ENCODE data around the gene GP5.
A peak's percentile ranks its signal among the peaks of the same experiment; 100 is the strongest.

Gene GP5

GRCh38 chr3:194399166-194399565 lies at the start of gene GP5:
TSS of gene GP5 (minus strand) at chr3:194399266. CDS start at chr3:194398282, 984 bp downstream.
- Mint-ChIP-seq H3K9me3 (ENCODE audit: low read depth) (no peaks in the 10 kb centered on the region), H3K36me3 (no peaks in the 10 kb centered on the region)

DNA sequence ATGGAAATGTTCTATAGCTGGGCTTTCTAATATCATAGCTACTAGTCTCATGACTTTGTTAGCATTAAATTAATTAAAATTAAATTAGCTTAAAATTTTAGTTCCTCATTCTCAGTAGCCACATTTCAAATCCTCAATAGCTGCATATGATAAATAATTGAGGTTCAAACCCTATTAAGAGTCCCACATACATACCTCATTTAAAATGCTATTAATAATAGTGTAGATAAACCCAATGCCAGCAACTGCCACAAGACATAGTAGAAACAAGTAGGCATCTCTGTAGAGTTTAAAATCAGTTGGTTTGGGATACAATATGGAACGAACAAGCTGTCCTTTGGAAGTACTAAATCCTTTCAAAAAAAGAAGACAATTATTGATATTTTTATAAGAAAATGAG lies 48.6 kb upstream of the GP5 start:
- H3K36me3 Mint-ChIP-seq = peaks cover 13% of the 10 kb centered on the region
- no peak overlapping the region for H3K27ac Mint-ChIP-seq
- H3K27me3 Mint-ChIP-seq = no peaks in the 10 kb centered on the region
- H3K9me3 Mint-ChIP-seq (ENCODE audit: low read depth) = no peaks in the 10 kb centered on the region
- H3K4me1 Mint-ChIP-seq (ENCODE audit: low read depth) = peaks cover 5% of the 10 kb centered on the region
- no peak overlapping the region for H3K4me3 Mint-ChIP-seq

More at GRCh38 chr3:194399166-194399565, at the start of gene GP5:
- peaks cover 53% of the 10 kb centered on the region for H3K4me1 Mint-ChIP-seq (ENCODE audit: low read depth)
- peak within 1 kb of the TSS; percentile 64 for H3K27ac Mint-ChIP-seq
- peak within 1 kb of the TSS; percentile 86 for H3K4me3 Mint-ChIP-seq
- H3K27me3 Mint-ChIP-seq = no peaks in the 10 kb centered on the region

DNA sequence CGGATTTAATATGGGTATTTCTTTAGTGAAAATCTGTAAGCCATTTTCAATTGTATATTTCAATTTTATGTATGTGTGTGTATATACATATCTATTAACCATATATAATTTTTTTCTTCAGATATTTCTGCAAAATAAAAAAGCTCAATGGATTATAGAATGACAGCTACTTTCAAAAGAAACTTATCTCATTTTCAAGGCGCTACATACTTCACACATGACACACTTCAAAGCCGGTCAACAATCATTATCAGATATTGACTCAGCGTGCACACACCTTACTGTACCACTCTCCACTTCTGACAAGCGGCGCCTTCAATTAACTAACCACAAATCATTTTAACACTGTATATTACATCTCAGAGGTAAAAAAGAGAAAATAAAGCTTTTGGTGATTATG lies 48.1 kb upstream of the GP5 start:
- H3K4me1 Mint-ChIP-seq (ENCODE audit: low read depth) = peaks cover 5% of the 10 kb centered on the region
- H3K27ac Mint-ChIP-seq = no peak overlapping the region
- H3K27me3 Mint-ChIP-seq = no peaks in the 10 kb centered on the region
- H3K36me3 Mint-ChIP-seq = peaks cover 11% of the 10 kb centered on the region
- H3K9me3 Mint-ChIP-seq (ENCODE audit: low read depth) = no peaks in the 10 kb centered on the region
- H3K4me3 Mint-ChIP-seq = no peak overlapping the region

DNA sequence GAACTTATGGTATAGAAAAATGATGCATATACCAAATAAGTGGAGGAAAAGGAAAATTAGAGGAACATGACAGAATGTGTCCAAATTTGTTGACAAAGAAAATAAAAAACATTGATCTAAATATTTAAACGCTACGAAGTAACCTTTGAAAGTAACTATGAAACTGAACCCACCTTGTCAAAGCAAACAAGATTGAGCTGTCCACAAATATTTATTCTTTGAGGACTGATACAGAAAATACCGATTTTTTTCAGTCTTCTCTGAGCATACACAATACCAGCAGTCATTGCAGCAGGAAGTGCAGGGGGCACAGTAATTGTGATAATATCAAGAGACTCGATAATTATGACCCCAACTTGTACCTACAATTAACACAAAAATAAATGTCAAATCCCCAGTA lies 47.7 kb upstream of the GP5 start:
- peaks cover 9% of the 10 kb centered on the region for H3K36me3 Mint-ChIP-seq
- H3K27ac Mint-ChIP-seq = no peak overlapping the region
- no peaks in the 10 kb centered on the region for H3K27me3 Mint-ChIP-seq
- H3K4me3 Mint-ChIP-seq = no peak overlapping the region
- no peaks in the 10 kb centered on the region for H3K9me3 Mint-ChIP-seq (ENCODE audit: low read depth)
- H3K4me1 Mint-ChIP-seq (ENCODE audit: low read depth) = peaks cover 5% of the 10 kb centered on the region

DNA sequence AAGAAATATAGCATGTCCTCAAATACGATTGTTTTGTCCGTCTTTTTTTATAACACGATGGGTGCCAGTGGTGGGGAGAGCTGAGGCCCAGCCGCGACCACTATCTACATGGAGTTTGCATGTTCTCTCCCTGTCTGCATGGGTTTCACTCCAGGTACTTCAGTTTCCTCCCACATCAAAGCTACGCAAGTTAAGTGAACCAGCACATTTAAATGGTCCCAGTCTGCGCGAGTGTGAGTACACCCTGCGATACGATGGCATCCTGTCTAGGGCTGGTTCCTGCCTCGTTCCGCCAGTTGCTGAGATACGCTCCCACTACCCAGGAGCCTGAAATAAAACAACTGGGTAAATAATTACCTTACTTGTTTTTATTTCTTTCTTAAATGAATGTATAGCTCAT lies 47.1 kb upstream of the GP5 start:
- Mint-ChIP-seq H3K4me1 (ENCODE audit: low read depth) (peaks cover 5% of the 10 kb centered on the region), H3K27me3 (no peaks in the 10 kb centered on the region), H3K4me3 (no peak overlapping the region), H3K36me3 (peaks cover 4% of the 10 kb centered on the region), H3K27ac (no peak overlapping the region), H3K9me3 (ENCODE audit: low read depth) (no peaks in the 10 kb centered on the region)

GRCh38 chr3:194443901-194444300 lies 44.8 kb upstream of the GP5 start:
- H3K9me3 Mint-ChIP-seq (ENCODE audit: low read depth) = no peaks in the 10 kb centered on the region
- H3K27me3 Mint-ChIP-seq = no peaks in the 10 kb centered on the region
- peaks cover 5% of the 10 kb centered on the region for H3K36me3 Mint-ChIP-seq
- peaks cover 5% of the 10 kb centered on the region for H3K4me1 Mint-ChIP-seq (ENCODE audit: low read depth)
- no peak overlapping the region for H3K27ac Mint-ChIP-seq
- no peak overlapping the region for H3K4me3 Mint-ChIP-seq

DNA sequence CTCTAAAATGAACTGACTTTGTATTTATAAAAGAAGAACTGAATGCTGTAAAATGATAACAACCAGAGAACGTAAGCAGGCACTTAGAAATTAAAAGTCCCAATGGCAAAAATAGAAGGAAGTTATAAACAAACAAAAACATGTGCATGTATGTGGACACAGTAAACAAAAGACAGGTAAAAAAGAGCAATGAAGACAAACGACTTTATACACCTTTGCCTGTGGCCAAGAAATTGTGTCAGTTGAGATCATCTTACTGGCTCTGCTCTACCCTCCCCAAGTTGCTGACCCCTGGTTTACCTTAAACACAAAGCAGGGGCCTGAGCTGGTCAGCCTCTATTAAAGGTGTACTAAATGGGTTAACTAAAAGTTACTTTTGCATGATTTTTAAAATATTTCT lies 41.7 kb upstream of the GP5 start:
- Mint-ChIP-seq H3K4me1 (ENCODE audit: low read depth) (no peaks in the 10 kb centered on the region), H3K27me3 (no peaks in the 10 kb centered on the region), H3K36me3 (peaks cover 8% of the 10 kb centered on the region), H3K27ac (no peak overlapping the region), H3K4me3 (no peak overlapping the region), H3K9me3 (ENCODE audit: low read depth) (no peaks in the 10 kb centered on the region)

GRCh38 chr3:194439881-194440550 lies 41.0 kb upstream of the GP5 start:
- Mint-ChIP-seq H3K9me3 (ENCODE audit: low read depth) (no peaks in the 10 kb centered on the region), H3K36me3 (peaks cover 11% of the 10 kb centered on the region), H3K4me3 (no peak overlapping the region), H3K27ac (no peak overlapping the region), H3K27me3 (no peaks in the 10 kb centered on the region), H3K4me1 (ENCODE audit: low read depth) (no peaks in the 10 kb centered on the region)

DNA sequence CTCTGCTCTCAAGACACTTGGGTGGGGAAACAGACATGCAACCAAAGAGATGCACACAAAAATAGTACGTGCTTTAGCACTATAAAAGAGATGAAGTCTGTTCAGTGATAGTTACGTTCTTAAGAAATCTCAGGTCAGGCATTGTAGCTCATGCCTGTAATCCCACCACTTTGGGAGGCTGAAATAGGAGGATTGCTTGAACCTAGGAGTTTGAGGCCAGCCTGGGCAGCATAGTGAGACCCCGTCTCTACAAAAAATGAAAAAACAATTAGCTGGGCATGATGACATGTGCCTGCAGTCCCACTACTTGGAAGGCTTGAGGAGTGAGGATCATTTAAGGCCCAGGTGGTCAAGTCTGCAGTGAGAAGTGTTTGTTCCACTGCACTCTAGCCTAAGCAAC lies 35.4 kb upstream of the GP5 start:
- no peaks in the 10 kb centered on the region for H3K27me3 Mint-ChIP-seq
- H3K4me1 Mint-ChIP-seq (ENCODE audit: low read depth) = no peaks in the 10 kb centered on the region
- no peak overlapping the region for H3K4me3 Mint-ChIP-seq
- H3K36me3 Mint-ChIP-seq = peaks cover 16% of the 10 kb centered on the region
- no peaks in the 10 kb centered on the region for H3K9me3 Mint-ChIP-seq (ENCODE audit: low read depth)
- no peak overlapping the region for H3K27ac Mint-ChIP-seq

DNA sequence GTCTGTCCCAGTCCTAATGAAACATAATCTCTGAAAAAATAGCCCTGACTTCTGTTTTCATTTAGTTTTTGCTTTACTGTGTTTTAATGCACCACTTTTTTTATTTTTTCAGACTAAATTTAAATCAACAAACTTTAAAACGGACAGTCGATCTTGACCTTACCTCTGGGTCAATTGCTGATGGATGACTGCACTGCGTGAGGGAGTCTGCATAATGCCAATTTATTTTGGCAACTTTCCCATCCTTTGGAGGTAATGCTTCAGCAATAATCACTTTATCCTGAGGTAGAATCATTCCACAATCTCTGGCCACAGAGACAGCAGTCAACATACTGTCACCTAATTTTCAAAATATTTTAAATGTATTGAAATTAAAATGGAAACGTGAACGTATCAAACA lies 32.5 kb upstream of the GP5 start:
- no peak overlapping the region for H3K4me3 Mint-ChIP-seq
- H3K27me3 Mint-ChIP-seq = no peaks in the 10 kb centered on the region
- H3K9me3 Mint-ChIP-seq (ENCODE audit: low read depth) = no peaks in the 10 kb centered on the region
- H3K27ac Mint-ChIP-seq = no peak overlapping the region
- H3K36me3 Mint-ChIP-seq = peaks cover 15% of the 10 kb centered on the region
- no peaks in the 10 kb centered on the region for H3K4me1 Mint-ChIP-seq (ENCODE audit: low read depth)

- peaks cover 12% of the 10 kb centered on the region for H3K36me3 Mint-ChIP-seq
- no peak overlapping the region for H3K4me3 Mint-ChIP-seq
- no peaks in the 10 kb centered on the region for H3K27me3 Mint-ChIP-seq
Measured at GRCh38 chr3:194425399-194425798, 26.3 kb upstream of the GP5 start.

DNA sequence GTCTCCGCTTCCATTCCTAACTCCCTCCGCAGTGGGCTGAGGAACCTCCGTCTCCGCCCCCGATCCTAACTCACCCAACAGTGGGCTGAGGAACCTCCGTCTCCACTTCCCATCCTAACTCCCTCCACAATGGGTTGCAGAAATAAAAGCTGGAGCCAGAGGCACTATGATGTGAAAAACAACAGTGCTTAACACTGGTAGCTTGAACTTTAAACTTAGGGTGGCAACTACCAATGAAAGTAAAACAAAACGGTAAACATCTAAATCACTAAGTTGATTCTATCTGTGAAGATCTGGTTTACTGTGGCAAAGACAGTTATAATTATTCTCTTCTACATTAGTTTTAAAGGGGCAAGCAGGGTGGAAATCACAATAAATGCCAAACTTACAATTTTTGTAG lies 25.9 kb upstream of the GP5 start:
- no peaks in the 10 kb centered on the region for H3K9me3 Mint-ChIP-seq (ENCODE audit: low read depth)
- no peak overlapping the region for H3K4me3 Mint-ChIP-seq
- no peaks in the 10 kb centered on the region for H3K4me1 Mint-ChIP-seq (ENCODE audit: low read depth)
- H3K36me3 Mint-ChIP-seq = peaks cover 12% of the 10 kb centered on the region
- H3K27me3 Mint-ChIP-seq = no peaks in the 10 kb centered on the region
- H3K27ac Mint-ChIP-seq = no peak overlapping the region

More at GRCh38 chr3:194425399-194425798, 26.3 kb upstream of the GP5 start:
- no peaks in the 10 kb centered on the region for H3K9me3 Mint-ChIP-seq (ENCODE audit: low read depth)
- no peaks in the 10 kb centered on the region for H3K4me1 Mint-ChIP-seq (ENCODE audit: low read depth)
- no peak overlapping the region for H3K27ac Mint-ChIP-seq

- H3K4me3 Mint-ChIP-seq = no peak overlapping the region
- peaks cover 10% of the 10 kb centered on the region for H3K36me3 Mint-ChIP-seq
- H3K27ac Mint-ChIP-seq = no peak overlapping the region
- H3K27me3 Mint-ChIP-seq = no peaks in the 10 kb centered on the region
- no peaks in the 10 kb centered on the region for H3K9me3 Mint-ChIP-seq (ENCODE audit: low read depth)
- H3K4me1 Mint-ChIP-seq (ENCODE audit: low read depth) = no peaks in the 10 kb centered on the region
Measured at GRCh38 chr3:194424373-194424772, 25.3 kb upstream of the GP5 start.

DNA sequence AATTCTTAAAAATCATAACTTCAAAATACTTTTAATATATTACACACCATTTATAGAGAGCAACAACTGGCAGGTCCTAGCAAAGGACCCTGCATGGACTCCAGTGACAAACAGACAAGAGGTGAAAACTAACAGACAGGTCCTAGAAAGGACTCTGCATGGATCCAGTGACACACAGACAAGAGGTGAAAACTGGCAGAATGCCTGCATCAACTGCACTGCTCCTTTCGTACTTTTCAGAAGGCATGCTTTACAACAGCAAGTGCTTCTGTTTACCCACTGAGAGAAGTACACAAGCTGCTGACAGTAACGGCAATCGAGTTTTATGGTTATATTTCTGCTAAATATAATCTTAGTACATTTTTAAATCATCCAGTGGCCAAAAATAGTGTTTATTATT lies 24.3 kb upstream of the GP5 start:
- Mint-ChIP-seq H3K27me3 (no peaks in the 10 kb centered on the region), H3K4me1 (ENCODE audit: low read depth) (no peaks in the 10 kb centered on the region), H3K36me3 (peaks cover 12% of the 10 kb centered on the region), H3K27ac (no peak overlapping the region), H3K9me3 (ENCODE audit: low read depth) (no peaks in the 10 kb centered on the region), H3K4me3 (no peak overlapping the region)

DNA sequence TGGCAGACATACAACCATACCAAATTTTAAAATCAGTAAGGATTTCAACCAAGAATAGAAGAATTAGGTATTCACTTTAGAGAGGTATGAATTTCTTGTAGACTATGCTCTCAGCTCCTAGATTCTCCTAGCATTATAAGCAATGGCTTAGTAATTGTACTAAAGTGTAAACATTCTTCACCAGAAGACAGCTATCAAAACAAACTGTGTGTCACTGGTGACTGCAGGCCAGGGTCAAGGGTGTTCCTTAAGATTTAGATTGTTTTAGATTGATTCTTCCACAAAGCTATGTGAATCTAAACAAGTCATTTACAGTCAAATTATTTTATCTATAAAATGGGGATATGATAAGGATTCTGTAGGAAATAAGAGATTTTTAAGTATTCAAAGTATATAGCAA lies 23.1 kb upstream of the GP5 start:
- no peaks in the 10 kb centered on the region for H3K4me1 Mint-ChIP-seq (ENCODE audit: low read depth)
- no peaks in the 10 kb centered on the region for H3K9me3 Mint-ChIP-seq (ENCODE audit: low read depth)
- H3K27me3 Mint-ChIP-seq = no peaks in the 10 kb centered on the region
- H3K4me3 Mint-ChIP-seq = no peak overlapping the region
- no peak overlapping the region for H3K27ac Mint-ChIP-seq
- peaks cover 12% of the 10 kb centered on the region for H3K36me3 Mint-ChIP-seq

- no peak overlapping the region for H3K4me3 Mint-ChIP-seq
- no peaks in the 10 kb centered on the region for H3K27me3 Mint-ChIP-seq
- peaks cover 8% of the 10 kb centered on the region for H3K36me3 Mint-ChIP-seq
- no peaks in the 10 kb centered on the region for H3K4me1 Mint-ChIP-seq (ENCODE audit: low read depth)
- no peak overlapping the region for H3K27ac Mint-ChIP-seq
- H3K9me3 Mint-ChIP-seq (ENCODE audit: low read depth) = no peaks in the 10 kb centered on the region
Measured at GRCh38 chr3:194418671-194419070, 19.6 kb upstream of the GP5 start.
